ENCODE results near the gene PLPPR1.
"Not testable (repeated sequence)": the region's sequence is repeated elsewhere in the genome, so short reads cannot be mapped to it uniquely, and the experiment has no call there.

The PLPPR1 gene

DNA sequence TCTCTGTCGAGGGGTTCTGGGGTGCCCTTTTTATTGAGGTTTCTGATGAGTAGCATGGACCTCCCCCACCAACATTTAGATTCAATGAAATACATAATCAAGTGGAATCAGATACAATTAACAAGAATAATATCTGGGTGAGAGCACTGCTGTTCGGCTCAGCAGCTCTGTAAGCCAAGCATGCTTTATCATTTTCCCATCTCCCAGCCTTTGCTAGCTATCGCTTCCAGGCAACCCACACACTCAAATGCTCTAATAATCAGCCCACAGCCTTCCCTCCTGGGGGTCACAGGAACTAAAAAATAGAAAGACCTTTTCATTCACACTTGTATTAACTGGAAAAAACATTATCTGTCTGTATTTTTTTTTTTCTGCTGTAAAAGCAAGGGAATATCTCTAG is 8.9 kb downstream of the PLPPR1 start:
- no peak overlapping the region for H3K9ac ChIP-seq (ENCODE audit: low read depth, low read length, poor library complexity, severe bottlenecking)
- no peaks in the 10 kb centered on the region for H3K79me2 ChIP-seq (ENCODE audit: insufficient read depth, low read length)
- TF ChIP-seq EZH2phosphoT487 (IDR thresholded peaks at IDR 0.05; ENCODE audit: borderline replicate concordance): no peak
- TF ChIP-seq, protein P1, sequence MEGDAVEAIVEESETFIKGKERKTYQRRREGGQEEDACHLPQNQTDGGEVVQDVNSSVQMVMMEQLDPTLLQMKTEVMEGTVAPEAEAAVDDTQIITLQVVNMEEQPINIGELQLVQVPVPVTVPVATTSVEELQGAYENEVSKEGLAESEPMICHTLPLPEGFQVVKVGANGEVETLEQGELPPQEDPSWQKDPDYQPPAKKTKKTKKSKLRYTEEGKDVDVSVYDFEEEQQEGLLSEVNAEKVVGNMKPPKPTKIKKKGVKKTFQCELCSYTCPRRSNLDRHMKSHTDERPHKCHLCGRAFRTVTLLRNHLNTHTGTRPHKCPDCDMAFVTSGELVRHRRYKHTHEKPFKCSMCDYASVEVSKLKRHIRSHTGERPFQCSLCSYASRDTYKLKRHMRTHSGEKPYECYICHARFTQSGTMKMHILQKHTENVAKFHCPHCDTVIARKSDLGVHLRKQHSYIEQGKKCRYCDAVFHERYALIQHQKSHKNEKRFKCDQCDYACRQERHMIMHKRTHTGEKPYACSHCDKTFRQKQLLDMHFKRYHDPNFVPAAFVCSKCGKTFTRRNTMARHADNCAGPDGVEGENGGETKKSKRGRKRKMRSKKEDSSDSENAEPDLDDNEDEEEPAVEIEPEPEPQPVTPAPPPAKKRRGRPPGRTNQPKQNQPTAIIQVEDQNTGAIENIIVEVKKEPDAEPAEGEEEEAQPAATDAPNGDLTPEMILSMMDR (conservative IDR thresholded peaks at IDR 0.05; ENCODE audit: low read length): no peak
- no peak overlapping the region for H3K4me3 ChIP-seq (ENCODE audit: low read length, poor library complexity, severe bottlenecking)
- no peaks in the 10 kb centered on the region for H3F3A ChIP-seq (ENCODE audit: low read depth)
- H3K4me2 ChIP-seq (ENCODE audit: low read depth, low read length, poor library complexity, severe bottlenecking): no peak overlapping the region
- H3K9me2 ChIP-seq (replicated peaks; ENCODE audit: low read depth, low read length): no peaks in the 10 kb centered on the region
- no peaks in the 10 kb centered on the region for H3K4me1 ChIP-seq (ENCODE audit: insufficient read depth, low read length, poor library complexity, severe bottlenecking)
- no peaks in the 10 kb centered on the region for H3K9me3 ChIP-seq (ENCODE audit: insufficient read depth, low read depth, low read length)
- no peaks in the 10 kb centered on the region for H3K27me3 ChIP-seq (ENCODE audit: insufficient read depth, low read length, poor library complexity, severe bottlenecking)
- no peak overlapping the region for H2AFZ ChIP-seq (ENCODE audit: low read length)
- no peaks in the 10 kb centered on the region for H3K36me3 ChIP-seq (ENCODE audit: insufficient read depth, low read length)
- H4K20me1 ChIP-seq (ENCODE audit: insufficient read depth, low read length, poor library complexity, severe bottlenecking): no peaks in the 10 kb centered on the region

DNA sequence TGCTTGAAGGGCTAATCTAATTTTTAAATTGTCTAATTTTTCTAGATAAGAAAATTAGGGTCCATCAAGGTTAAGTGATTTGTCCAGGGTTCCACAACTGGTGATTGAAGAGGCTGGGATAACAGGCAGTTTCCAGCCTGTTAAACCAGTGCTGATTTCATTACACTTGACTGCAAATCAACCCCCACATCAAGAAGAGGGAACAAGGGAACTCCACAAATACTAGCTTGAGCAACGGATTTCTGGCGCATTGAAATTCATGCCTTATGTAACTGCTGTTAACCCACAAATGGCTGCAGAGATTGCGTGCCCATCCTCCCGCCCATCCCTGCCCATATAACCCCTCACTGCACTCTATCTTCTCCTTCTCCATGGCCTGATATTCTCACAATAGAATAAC is 10.0 kb downstream of the PLPPR1 start:
- no peak overlapping the region for H3K9ac ChIP-seq (ENCODE audit: low read depth, low read length, poor library complexity, severe bottlenecking)
- H3K36me3 ChIP-seq (ENCODE audit: insufficient read depth, low read length): no peaks in the 10 kb centered on the region
- TF ChIP-seq, protein P1 (conservative IDR thresholded peaks at IDR 0.05; ENCODE audit: low read length): no peak
- TF ChIP-seq EZH2phosphoT487 (IDR thresholded peaks at IDR 0.05; ENCODE audit: borderline replicate concordance): no peak
- H3F3A ChIP-seq (ENCODE audit: low read depth): no peaks in the 10 kb centered on the region
- H2AFZ ChIP-seq (ENCODE audit: low read length): no peak overlapping the region
- no peaks in the 10 kb centered on the region for H3K9me3 ChIP-seq (ENCODE audit: insufficient read depth, low read depth, low read length)
- H3K9me2 ChIP-seq (replicated peaks; ENCODE audit: low read depth, low read length): no peaks in the 10 kb centered on the region
- H4K20me1 ChIP-seq (ENCODE audit: insufficient read depth, low read length, poor library complexity, severe bottlenecking): no peaks in the 10 kb centered on the region
- no peaks in the 10 kb centered on the region for H3K79me2 ChIP-seq (ENCODE audit: insufficient read depth, low read length)
- H3K4me2 ChIP-seq (ENCODE audit: low read depth, low read length, poor library complexity, severe bottlenecking): no peak overlapping the region
- H3K27me3 ChIP-seq (ENCODE audit: insufficient read depth, low read length, poor library complexity, severe bottlenecking): no peaks in the 10 kb centered on the region
- no peaks in the 10 kb centered on the region for H3K4me1 ChIP-seq (ENCODE audit: insufficient read depth, low read length, poor library complexity, severe bottlenecking)
- no peak overlapping the region for H3K4me3 ChIP-seq (ENCODE audit: low read length, poor library complexity, severe bottlenecking)

DNA sequence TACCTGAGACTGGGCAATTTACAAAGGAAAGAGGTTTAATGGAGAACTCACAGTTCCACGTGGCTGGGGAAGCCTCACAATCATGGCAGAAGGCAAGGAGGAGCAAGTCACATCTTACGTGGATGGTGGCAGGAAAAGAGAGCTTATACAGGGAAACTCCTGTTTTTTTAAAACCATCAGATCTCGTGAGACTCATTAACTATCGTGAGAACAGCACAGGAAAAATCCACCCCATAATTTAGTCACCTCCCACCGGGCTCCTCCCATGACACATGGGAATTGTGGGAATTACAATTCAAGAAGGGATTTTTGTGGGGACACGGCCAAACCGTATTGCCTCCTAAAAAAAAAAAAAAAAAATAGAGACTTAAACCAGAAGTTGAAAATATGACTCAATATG is 11.1 kb downstream of the PLPPR1 start:
- H4K20me1 ChIP-seq (ENCODE audit: insufficient read depth, low read length, poor library complexity, severe bottlenecking); H3K9me3 ChIP-seq (ENCODE audit: insufficient read depth, low read depth, low read length); H3K4me1 ChIP-seq (ENCODE audit: insufficient read depth, low read length, poor library complexity, severe bottlenecking); H3K36me3 ChIP-seq (ENCODE audit: insufficient read depth, low read length); H3K4me3 ChIP-seq (ENCODE audit: low read length, poor library complexity, severe bottlenecking); H3K27me3 ChIP-seq (ENCODE audit: insufficient read depth, low read length, poor library complexity, severe bottlenecking); H3K79me2 ChIP-seq (ENCODE audit: insufficient read depth, low read length); H3K9me2 ChIP-seq (replicated peaks; ENCODE audit: low read depth, low read length); H3K4me2 ChIP-seq (ENCODE audit: low read depth, low read length, poor library complexity, severe bottlenecking); H2AFZ ChIP-seq (ENCODE audit: low read length); H3K9ac ChIP-seq (ENCODE audit: low read depth, low read length, poor library complexity, severe bottlenecking); H3F3A ChIP-seq (ENCODE audit: low read depth): not testable (repeated sequence)

DNA sequence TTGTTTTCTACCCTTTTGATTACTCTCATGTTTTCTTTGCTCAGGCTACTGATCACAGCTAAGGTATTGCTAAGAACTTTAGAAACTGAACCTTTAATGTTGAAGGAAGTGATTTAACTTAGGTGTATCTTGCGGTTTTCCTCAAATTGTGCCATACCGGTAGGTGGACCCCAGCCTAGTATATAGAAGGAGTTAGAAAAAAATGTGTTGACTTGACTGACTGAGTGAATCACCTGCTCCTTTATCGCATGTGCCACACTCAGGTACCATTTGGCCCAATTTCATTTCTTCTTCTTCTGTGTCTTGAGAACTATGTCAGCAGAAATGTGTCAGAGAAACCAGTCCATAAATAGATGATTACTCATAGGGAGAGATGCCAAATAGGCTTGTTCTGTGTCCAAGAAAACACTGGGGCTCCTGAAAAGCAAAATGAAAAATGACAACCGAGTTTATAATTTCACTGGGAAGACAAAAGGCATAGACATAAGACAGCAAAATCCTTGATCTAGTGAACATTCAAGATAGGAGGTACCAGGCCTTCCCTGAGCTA is 19.4 kb downstream of the PLPPR1 start:
- Histone ChIP-seq H3K4me3 (ENCODE audit: low read length, poor library complexity, severe bottlenecking) (no peak overlapping the region), H3K9me3 (ENCODE audit: insufficient read depth, low read depth, low read length) (no peaks in the 10 kb centered on the region), H3K9ac (ENCODE audit: low read depth, low read length, poor library complexity, severe bottlenecking) (no peak overlapping the region), H3F3A (ENCODE audit: low read depth) (no peaks in the 10 kb centered on the region), H2AFZ (ENCODE audit: low read length) (no peak overlapping the region), H4K20me1 (ENCODE audit: insufficient read depth, low read length, poor library complexity, severe bottlenecking) (no peaks in the 10 kb centered on the region), H3K27me3 (ENCODE audit: insufficient read depth, low read length, poor library complexity, severe bottlenecking) (no peaks in the 10 kb centered on the region), H3K9me2 (replicated peaks; ENCODE audit: low read depth, low read length) (no peaks in the 10 kb centered on the region), H3K4me1 (ENCODE audit: insufficient read depth, low read length, poor library complexity, severe bottlenecking) (no peaks in the 10 kb centered on the region), H3K79me2 (ENCODE audit: insufficient read depth, low read length) (no peaks in the 10 kb centered on the region), H3K4me2 (ENCODE audit: low read depth, low read length, poor library complexity, severe bottlenecking) (no peak overlapping the region), H3K36me3 (ENCODE audit: insufficient read depth, low read length) (no peaks in the 10 kb centered on the region)
- TF ChIP-seq, protein P1 (conservative IDR thresholded peaks at IDR 0.05; ENCODE audit: low read length): no peak
- TF ChIP-seq EZH2phosphoT487 (IDR thresholded peaks at IDR 0.05; ENCODE audit: borderline replicate concordance): no peak

All from Loucy (cell line).